Stimulated activated naive CD4-positive, alpha-beta T cell treated with Interleukin-2 at 50 U/mL for 16 hours (primary cell): ENCODE measurements around the gene DDX6.
A peak's percentile ranks its signal among the peaks of the same experiment; 100 is the strongest.
"Not testable (repeated sequence)": the region's sequence is repeated elsewhere in the genome, so short reads cannot be mapped to it uniquely, and the experiment has no call there.

ENCODE experiments used
- DNase-seq: peaks from one replicate; lab custom pipeline; 2025; lab: John Stamatoyannopoulos, UW

DDX6 gene

GRCh38 chr11:118790357-118791110 lies 430 bp downstream of the DDX6 start:
- DNase-seq, result peak; percentile 55

DNA sequence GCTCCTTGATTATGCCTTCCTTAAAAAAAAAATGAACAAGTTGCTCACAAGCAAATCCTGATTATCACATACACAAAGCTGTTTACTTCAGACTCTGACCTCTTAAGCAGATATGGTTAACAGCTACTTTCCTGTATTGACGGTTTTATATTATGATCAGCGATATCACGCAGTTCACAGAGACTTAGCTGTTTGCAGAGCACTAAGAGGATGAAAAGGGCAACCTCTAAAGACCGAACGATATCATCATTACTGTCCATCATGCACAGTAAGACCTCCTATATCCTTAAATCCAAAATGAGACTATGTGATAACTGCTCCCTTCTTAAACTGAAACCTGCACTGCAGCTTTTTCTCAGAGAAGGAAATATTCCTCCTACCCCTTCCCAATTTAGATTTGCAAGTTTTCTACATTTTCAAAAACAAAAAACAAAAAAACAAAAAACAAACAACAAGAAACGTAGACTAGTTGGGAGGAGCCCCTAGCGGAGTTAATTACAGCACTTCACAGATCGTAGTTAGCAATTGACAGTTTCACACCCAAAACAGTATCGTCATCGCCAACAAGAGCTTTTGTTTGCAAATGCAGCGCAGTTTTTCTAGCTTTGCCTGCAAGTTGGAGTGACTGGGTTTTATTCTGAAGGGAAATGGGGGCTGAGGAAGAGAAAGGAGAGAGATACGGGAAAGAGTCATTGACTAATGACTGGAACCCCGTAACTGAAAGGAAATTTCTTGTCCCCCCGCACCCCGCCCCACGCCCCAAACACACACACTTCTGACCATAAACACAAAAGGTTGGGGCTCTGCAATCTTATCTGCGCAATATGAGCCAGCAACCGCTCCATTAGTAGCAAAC lies 1.2 kb downstream of the DDX6 start:
- peak; percentile 41 for DNase-seq

DNA sequence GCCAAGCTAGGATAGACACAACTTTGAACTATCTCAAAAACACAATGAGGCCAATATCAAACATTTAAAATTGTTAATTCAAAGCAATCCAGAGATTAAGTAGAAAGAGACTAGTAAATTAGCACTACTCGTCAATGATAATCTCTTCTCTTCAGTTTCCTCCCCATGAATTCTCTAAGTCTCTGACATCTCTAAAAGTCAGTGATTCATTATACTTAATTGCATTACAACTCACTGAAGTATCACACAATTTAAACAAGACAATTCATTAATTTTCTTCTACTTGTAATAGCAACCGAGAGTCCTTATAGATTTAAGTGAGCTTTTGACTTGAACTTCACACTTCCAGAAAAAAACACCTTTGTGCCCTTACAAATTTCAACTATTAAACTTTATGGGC lies 4.3 kb downstream of the DDX6 start:
- no peak for DNase-seq

GRCh38 chr11:118785362-118785761 lies 5.6 kb downstream of the DDX6 start:
- DNase-seq, result no peak

DNA sequence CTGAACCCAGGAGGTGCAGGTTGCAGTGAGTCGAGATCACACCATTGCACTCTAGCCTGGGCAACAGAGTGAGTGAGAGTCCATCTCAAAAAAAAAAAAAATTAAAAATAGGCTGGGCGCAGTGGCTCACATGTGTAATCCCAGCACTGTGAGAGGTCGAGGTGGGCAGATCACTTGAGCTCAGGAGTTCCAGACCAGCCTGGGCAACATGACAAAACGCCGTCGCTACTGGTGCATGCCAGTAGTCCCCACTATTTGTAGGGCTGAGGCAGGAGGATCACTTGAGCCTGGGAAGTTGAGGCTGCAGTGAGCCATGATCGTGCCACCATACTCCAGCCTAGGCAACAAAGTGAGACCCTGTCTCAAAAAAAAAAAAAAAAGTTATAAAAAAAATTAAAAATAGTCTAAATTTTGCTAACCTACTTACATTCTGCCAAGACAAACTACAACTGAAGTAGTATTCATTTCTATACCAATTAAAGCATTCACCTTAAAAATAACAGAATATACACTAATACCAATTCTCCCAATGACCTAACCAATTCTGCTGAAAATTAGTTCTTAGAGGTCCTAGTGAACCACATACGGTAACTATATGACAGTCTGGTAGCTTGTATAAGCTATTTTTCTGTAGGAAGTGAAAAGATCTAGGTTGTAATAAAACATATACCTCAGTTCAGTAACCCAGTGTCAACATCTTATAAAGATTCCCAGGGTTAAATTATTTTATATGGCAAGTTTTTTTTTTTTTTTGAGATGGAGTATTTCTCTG lies 7.1 kb downstream of the DDX6 start:
- DNase-seq, result no peak

DNA sequence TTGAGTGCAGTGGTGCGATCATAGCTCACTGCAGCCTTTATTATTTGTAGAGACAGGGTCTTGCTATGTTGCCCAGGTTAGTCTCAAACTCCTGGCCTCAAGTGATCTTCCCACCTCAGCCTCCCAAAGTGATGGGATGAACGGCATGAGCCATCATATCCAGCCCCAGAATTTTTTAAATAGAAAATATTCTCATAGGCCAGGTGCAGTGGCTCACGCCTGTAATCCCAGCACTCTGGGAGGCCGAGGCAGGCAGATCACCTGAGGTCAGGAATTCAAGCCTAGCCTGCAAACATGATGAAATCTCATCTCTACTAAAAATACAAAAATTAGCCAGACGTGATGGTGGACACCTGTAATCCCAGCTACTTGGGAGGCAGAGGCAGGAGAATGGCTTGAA lies 7.6 kb downstream of the DDX6 start:
- not testable (repeated sequence) for DNase-seq

DNA sequence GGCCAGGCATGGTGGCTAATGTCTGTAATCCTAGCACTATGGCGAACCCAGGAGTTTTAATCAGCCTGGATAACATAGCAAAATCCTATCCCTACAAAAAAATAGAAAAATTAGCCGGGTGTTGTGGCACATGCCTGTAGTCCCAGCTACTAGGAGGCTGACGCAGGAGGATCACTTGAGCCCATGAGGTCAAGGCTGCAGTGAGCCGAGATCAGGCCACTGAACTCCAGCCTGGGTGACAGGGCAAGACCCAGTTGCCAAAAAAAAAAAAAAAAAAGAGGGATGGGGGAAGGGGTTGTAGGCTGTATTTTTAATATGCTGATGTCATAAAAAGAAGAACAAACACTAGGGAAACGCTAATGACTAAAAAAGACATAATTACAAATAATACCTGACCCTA lies 12.1 kb downstream of the DDX6 start:
- no peak for DNase-seq

- no peak for DNase-seq
Measured at GRCh38 chr11:118774032-118774431, 16.9 kb downstream of the DDX6 start.

DNA sequence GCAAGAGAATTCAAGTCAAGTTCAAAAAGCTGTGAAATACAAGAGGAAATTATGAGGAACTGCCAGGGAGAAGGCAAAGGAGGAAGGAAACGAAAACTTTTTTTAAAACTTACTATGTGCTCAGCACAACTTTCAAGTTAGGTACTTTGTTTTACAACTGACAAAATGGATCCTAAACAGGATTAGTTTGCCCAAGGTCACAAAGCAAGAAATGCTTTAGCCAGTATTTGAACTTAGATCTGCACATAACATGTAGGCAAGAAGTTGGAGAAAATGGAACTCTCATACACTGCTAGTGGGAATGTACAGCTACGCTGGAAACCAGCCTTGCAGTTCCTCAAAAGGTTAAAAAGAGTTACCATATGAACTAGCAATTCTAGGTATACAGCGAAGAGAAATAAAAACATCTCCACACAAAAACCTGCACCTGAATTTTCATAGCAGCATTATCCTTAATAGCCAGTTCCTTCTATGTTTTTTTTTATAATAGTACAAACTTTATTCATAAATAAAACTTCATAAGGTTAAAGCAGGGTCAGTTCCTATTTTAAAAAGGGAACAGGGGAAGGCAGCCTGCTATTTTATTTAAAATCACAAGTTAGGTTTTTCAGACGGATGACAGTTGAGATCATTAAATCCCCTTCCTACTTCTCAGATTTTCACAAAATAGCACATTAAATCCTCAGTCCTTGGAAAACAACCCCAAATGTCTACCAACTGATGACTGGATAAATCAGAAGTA lies 19.2 kb downstream of the DDX6 start:
- no peak for DNase-seq

DNA sequence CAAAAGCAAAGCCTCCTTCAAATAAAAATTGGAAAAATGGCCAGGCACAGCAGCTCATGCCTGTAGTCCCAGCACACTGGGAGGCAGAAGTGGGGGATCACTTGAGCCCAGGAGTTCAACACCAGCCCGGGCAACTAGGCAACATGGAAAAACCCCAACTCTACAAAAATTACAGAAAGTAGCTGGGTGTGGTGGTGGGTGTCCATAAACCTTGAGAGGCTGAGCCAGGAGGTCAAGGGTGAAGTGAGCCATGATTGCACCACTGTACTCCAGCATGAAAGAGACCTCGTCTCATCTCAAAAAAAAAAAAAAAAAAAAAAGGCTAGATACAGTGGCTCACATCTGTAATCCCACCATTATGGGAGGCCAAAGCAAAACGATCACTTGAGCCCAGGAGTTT lies 22.3 kb downstream of the DDX6 start:
- DNase-seq, result no peak

DNA sequence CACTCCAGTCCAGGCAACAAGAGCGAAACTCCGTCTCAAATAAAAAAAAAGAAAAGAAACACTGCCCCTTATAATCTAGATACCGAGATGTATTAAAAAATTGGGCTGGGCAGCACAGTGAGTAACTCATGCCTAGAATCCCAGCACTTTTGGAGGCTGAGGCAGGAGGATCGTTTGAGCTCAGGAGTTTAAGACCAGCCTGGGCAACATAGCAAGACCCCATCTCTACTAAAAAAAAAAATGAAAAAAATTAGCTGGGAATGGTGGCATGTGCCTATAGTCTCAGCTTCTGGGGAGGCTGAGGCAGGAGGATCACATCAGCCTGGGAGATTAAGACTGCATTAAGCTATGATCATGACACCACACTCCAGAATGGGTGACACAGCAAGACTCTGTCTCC lies 24.9 kb downstream of the DDX6 start:
- no peak for DNase-seq

GRCh38 chr11:118765095-118765691 lies 25.8 kb downstream of the DDX6 start:
- not testable (repeated sequence) for DNase-seq

DNA sequence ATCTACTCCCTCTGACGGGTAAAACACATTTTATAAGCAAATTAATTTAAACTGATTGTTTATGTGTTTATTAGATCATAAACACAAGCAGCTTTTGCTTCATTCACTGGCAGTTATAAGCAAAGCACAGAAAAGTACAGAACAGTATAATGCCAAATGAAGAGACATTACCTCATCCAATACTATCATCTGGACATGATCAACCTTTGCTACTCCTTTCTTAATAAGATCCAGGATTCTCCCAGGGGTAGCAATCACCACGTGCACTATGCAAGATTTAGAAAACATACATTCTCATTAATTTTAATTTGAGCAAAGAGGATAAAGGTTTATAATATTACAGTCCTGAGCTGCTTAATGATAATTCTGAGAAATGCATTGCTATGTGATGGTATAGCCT lies 27.9 kb downstream of the DDX6 start:
- DNase-seq, result no peak

- not testable (repeated sequence) for DNase-seq
Measured at GRCh38 chr11:118761981-118762380, 29.0 kb downstream of the DDX6 start.

DNA sequence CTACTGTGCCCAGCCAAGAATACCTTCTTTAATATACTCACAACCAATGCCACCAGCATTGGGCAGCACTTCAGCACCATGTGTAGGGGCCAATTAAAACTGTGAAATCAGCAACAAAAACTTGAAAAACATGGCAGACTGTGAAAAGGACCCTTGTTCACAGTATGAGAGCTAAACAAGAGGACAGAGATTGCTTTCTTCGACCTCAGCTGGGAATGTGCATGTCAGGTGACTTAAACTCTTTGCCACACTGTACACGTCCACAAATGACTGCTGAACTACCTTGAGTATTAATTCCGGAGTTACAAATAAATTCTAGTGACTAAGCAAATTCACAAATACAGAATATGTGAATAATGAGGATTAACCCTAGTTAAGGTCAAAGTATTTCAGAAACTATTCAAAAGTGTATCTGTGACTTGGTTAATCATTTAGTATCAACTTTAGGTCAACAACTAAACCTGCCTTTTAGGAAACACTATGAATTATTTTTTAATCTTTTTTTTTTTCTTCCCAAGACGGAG lies 33.0 kb downstream of the DDX6 start:
- no peak for DNase-seq

GRCh38 chr11:118752654-118753053 lies 38.3 kb downstream of the DDX6 start:
- DNase-seq, result no peak

GRCh38 chr11:118749429-118749828 lies 41.5 kb downstream of the DDX6 start:
- no peak for DNase-seq

DNA sequence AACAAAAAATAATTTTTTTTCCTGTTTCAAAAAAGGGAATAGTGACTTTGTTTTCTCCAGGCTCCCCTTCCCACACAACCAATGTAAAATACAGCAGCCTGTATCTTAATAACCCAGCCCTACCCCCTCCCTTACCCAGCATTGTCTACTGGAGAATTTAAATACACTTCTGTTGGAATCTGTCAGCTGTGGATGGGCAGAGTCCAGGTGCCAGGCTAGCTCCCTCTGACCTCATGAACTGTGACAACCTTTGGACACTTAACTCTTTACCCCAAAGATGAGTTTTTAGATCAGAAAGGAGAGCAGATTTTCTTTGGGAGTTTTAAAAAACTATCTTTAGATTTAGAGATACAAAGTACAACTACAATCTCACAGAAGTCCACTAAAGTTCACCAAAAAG lies 42.9 kb downstream of the DDX6 start:
- no peak for DNase-seq

- no peak for DNase-seq
Measured at GRCh38 chr11:118746988-118747585, 43.9 kb downstream of the DDX6 start.

DNA sequence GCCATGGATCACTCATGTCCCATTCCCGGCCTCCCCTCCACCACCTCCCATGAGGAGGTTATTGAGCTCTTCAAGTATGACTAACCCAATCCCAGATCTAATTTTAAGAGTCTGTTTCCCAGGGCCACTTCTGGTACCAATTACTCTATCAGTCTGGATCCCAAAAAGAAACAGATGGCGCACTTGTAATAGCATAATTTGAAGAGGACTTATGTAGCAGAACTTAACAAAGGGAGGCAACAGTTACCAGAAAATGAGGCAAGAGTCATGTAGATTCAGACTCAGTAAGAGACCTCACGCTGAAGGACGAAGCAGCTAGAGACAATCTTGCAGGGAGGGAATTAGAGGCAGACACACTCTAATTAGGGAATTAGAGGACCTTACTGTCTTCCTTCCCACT lies 46.9 kb downstream of the DDX6 start:
- DNase-seq, result no peak

DNA sequence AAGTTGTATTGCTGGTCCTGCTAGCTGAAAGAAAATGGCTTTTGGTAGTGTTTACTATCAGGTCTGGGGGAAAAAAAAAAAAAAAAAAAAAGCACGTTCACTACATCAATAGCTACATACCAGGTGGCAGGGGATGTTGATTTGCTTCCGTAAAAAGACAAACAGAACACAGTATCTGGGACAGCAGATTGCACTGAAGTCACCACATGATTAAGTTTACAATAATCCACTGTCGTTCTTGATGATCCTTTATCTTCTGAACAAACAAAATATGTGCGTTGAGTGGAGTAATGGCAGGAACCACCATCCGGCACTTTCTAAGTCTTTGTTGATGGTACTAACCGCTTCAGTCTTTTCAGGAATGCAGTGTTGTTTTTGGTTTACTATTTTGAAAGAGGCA lies 48.7 kb downstream of the DDX6 start:
- no peak for DNase-seq
